ENCODE results near the gene ITLN1. TPM values are rescaled to one million over a fixed set of nuclear protein-coding genes. Genes with fewer than 3 reads are reported as not detected.

The ITLN1 gene
- total RNA-seq, 1 experiment from 2014 or later = not detected

DNA sequence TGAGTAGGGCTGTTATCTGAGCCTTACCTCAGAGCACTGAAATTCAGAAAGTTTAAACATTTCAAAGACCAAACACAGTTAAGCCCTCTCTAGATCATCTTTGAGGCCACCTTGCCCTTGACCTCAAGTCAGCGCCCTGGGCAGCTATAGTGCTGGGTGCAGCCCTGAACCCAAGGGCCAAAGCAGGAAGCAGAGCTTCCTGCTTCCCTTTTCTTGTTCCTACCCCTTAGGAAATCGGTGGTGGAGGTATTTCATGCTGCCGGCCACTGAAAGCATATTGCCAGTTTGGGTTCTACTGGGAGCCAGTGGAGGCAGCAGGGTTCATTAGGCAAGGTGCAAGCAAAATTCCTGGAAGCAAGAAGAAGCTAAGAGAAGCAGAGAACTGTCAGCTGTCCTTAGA is 48.4 kb downstream of the ITLN1 start:
- no peak overlapping the region for H3K27ac Mint-ChIP-seq (ENCODE audit: unreplicated experiment)
- no peaks in the 10 kb centered on the region for H3K9me3 Mint-ChIP-seq (ENCODE audit: low read depth, unreplicated experiment)
- H3K4me1 Mint-ChIP-seq (ENCODE audit: low read depth, unreplicated experiment) = peaks cover 42% of the 10 kb centered on the region
- DNase-seq = no peak
- intact Hi-C loops (cut with micrococcal nuclease; ENCODE audit: unreplicated experiment) = loop anchor here (5.0 to 10.0 kb wide), 3 partner anchors 46 to 301 kb away; no protein-coding TSS in a partner anchor
- TF ChIP-seq CTCF (IDR thresholded peaks at IDR 0.05; ENCODE audit: unreplicated experiment) = no peak
- BruUV-seq (replicated peaks) = no TSS peak
- H3K36me3 Mint-ChIP-seq (ENCODE audit: insufficient read depth, unreplicated experiment) = no peaks in the 10 kb centered on the region
- peaks cover 30% of the 10 kb centered on the region for H3K27me3 Mint-ChIP-seq (ENCODE audit: unreplicated experiment)
- H3K4me3 Mint-ChIP-seq (ENCODE audit: low read depth, unreplicated experiment) = no peak overlapping the region
- CTCF ChIA-PET = interaction anchor here (1.2 to 5.5 kb wide), 5 partner anchors 10 to 116 kb away, joined by 3 to 97 read pairs (median 4); partner anchors contain the start of gene ITLN2

GRCh38 chr1:160835751-160836150 is 49.2 kb downstream of the ITLN1 start:
- intact Hi-C loops (cut with micrococcal nuclease; ENCODE audit: unreplicated experiment) = loop anchor here (1.0 to 10.0 kb wide), 4 partner anchors 47 to 302 kb away; no protein-coding TSS in a partner anchor
- H3K4me1 Mint-ChIP-seq (ENCODE audit: low read depth, unreplicated experiment) = peaks cover 44% of the 10 kb centered on the region
- H3K9me3 Mint-ChIP-seq (ENCODE audit: low read depth, unreplicated experiment) = no peaks in the 10 kb centered on the region
- no peaks in the 10 kb centered on the region for H3K36me3 Mint-ChIP-seq (ENCODE audit: insufficient read depth, unreplicated experiment)
- DNase-seq = no peak
- BruUV-seq (replicated peaks) = no TSS peak
- CTCF ChIA-PET = interaction anchor here (1.0 to 5.5 kb wide), 3 partner anchors 109 to 154 kb away, joined by 3 to 97 read pairs (median 8); partner anchors contain the start of gene ITLN2
- peaks cover 30% of the 10 kb centered on the region for H3K27me3 Mint-ChIP-seq (ENCODE audit: unreplicated experiment)
- no peak overlapping the region for H3K4me3 Mint-ChIP-seq (ENCODE audit: low read depth, unreplicated experiment)
- no peak for TF ChIP-seq CTCF (IDR thresholded peaks at IDR 0.05; ENCODE audit: unreplicated experiment)
- no peak overlapping the region for H3K27ac Mint-ChIP-seq (ENCODE audit: unreplicated experiment)

DNA sequence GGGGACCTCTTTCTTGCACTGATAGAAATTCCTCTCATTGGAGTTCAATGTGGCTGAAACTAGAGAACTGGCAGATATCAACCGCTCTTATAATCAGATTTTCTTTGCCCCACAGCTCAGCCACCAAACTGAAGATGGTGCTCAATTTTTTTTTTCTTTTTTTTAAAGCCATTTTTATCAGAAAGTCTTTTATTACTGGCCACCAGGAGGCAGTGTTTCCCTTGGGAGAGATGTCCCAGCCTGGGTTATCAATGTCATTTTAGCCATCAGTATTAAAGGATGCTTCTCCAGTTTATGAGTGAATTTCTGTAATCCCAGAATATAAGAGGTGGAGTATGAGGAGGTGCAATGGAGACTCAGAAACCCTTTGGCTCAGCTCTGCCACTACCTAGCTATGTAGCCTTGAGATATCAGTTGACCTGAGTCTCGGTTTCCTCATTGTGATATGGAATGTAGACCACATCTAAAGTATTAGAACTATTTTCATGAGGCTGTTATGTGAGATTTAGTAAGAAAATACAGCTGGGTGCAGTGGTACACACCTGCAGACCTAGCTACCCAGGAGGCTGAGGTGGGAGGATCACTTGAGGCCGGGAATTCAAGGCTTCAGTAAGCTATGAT is 49.9 kb downstream of the ITLN1 start:
- H3K36me3 Mint-ChIP-seq (ENCODE audit: insufficient read depth, unreplicated experiment) = no peaks in the 10 kb centered on the region
- CTCF ChIA-PET = interaction anchor here (0.6 to 5.5 kb wide), 6 partner anchors 9 to 155 kb away, joined by 3 to 97 read pairs (median 4); partner anchors contain the start of gene ITLN2
- H3K4me3 Mint-ChIP-seq (ENCODE audit: low read depth, unreplicated experiment) = no peak overlapping the region
- peak; percentile 68 for TF ChIP-seq CTCF (IDR thresholded peaks at IDR 0.05; ENCODE audit: unreplicated experiment)
- H3K4me1 Mint-ChIP-seq (ENCODE audit: low read depth, unreplicated experiment) = peaks cover 51% of the 10 kb centered on the region
- intact Hi-C loops (cut with micrococcal nuclease; ENCODE audit: unreplicated experiment) = loop anchor here (1.0 to 10.0 kb wide), 5 partner anchors 47 to 302 kb away; no protein-coding TSS in a partner anchor
- no peaks in the 10 kb centered on the region for H3K9me3 Mint-ChIP-seq (ENCODE audit: low read depth, unreplicated experiment)
- peaks cover 30% of the 10 kb centered on the region for H3K27me3 Mint-ChIP-seq (ENCODE audit: unreplicated experiment)
- no peak overlapping the region for H3K27ac Mint-ChIP-seq (ENCODE audit: unreplicated experiment)
- DNase-seq = peak; percentile 68
- BruUV-seq (replicated peaks) = no TSS peak

DNA sequence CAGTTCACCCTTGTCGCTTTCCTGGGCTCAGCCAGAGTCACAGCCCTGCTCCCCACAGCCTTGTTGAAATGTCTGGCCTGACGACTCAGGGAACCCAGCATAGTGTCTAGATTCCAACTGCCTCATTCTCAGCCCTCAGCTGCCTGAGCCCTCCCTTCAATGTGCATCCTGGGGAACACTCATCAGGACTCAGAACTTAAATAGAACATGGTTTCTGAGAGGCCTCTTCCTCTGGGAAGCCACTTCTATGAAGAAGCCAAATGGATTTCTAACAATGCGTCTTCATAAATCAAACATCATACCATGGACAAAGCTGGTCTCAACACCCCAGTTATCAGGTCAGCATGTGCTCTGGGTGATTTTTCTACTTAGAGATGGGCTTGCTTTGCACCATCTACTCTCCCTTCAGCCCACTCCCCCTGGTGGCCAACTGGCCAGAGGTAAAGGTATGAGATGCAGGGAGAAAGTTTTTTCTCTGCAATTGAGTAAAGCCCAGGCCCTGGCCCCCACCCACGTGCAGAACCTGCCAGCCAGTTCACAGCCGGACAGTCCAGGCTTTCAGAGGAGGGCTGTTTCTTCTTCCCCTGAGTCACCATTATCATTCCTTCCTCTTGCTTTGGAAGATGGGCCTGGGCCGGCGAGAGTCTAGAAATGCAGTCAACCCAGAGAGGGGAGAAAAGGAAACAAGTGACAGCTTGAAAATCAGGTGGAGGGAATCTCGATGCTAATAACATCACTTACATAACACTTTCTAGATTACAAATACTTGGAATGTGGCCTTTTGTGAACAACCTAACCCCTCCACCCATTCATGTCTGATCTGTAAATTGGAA is 54.4 kb downstream of the ITLN1 start:
- BruUV-seq (replicated peaks) = no TSS peak
- Mint-ChIP-seq H3K4me1 (ENCODE audit: low read depth, unreplicated experiment) (peaks cover 46% of the 10 kb centered on the region), H3K4me3 (ENCODE audit: low read depth, unreplicated experiment) (no peak overlapping the region), H3K36me3 (ENCODE audit: insufficient read depth, unreplicated experiment) (no peaks in the 10 kb centered on the region), H3K9me3 (ENCODE audit: low read depth, unreplicated experiment) (no peaks in the 10 kb centered on the region), H3K27me3 (ENCODE audit: unreplicated experiment) (peaks cover 28% of the 10 kb centered on the region), H3K27ac (ENCODE audit: unreplicated experiment) (no peak overlapping the region)
- CTCF ChIA-PET = interaction anchor here (0.7 to 2.6 kb wide), 6 partner anchors 49 to 160 kb away, joined by 3 to 13 read pairs (median 8); partner anchors contain the start of gene ITLN2
- intact Hi-C loops (cut with micrococcal nuclease; ENCODE audit: unreplicated experiment) = loop anchor here (1.0 to 10.0 kb wide), 5 partner anchors 24 to 153 kb away; no protein-coding TSS in a partner anchor
- TF ChIP-seq CTCF (IDR thresholded peaks at IDR 0.05; ENCODE audit: unreplicated experiment) = peak; percentile 91
- peak; percentile 94 for DNase-seq

Measured in Calu3 (cell line).